ENCODE measurements around the gene ZKSCAN8.

DNA sequence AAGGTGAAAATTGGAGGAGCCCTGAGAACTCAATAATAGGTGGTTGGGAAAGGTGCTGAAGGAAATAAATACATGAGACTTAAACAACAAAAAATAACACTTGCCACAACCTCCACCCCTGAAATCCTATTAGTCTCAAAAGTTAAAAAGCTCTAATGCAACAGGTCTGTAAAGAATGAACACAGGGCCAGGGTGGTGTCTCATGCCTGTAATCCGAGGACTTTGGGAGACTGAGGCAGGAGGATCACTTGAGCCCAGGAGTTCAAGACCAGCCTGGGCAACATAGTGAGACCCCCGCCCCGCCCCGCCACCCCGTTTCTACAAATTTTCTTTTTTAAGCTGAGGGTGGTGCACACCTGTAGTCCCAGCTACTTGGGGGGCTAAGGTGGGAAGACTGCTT is 1.1 kb upstream of the ZKSCAN8 start:
- TF ChIP-seq CEBPB (IDR thresholded peaks at IDR 0.05; ENCODE audit: low read depth) (no peak), RAD21 (IDR thresholded peaks at IDR 0.05; ENCODE audit: low read depth) (no peak), EZH2 (IDR thresholded peaks at IDR 0.05) (no peak), CBX3 (IDR thresholded peaks at IDR 0.05; ENCODE audit: low read depth) (no peak), POLR2AphosphoS5 (IDR thresholded peaks at IDR 0.05; ENCODE audit: low read depth, low read length) (no peak), ZNF274 (IDR thresholded peaks at IDR 0.05; ENCODE audit: low read depth, low read length) (no peak), YY1 (IDR thresholded peaks at IDR 0.05; ENCODE audit: extremely low read depth, insufficient replicate concordance, low read depth, low read length) (no peak)
- TF ChIP-seq, protein P1, sequence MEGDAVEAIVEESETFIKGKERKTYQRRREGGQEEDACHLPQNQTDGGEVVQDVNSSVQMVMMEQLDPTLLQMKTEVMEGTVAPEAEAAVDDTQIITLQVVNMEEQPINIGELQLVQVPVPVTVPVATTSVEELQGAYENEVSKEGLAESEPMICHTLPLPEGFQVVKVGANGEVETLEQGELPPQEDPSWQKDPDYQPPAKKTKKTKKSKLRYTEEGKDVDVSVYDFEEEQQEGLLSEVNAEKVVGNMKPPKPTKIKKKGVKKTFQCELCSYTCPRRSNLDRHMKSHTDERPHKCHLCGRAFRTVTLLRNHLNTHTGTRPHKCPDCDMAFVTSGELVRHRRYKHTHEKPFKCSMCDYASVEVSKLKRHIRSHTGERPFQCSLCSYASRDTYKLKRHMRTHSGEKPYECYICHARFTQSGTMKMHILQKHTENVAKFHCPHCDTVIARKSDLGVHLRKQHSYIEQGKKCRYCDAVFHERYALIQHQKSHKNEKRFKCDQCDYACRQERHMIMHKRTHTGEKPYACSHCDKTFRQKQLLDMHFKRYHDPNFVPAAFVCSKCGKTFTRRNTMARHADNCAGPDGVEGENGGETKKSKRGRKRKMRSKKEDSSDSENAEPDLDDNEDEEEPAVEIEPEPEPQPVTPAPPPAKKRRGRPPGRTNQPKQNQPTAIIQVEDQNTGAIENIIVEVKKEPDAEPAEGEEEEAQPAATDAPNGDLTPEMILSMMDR (IDR thresholded peaks at IDR 0.05 in 2 of 3, conservative IDR thresholded peaks at IDR 0.05 in 1 of 3; ENCODE audit: borderline replicate concordance in 1 of 3, insufficient read depth in 1 of 3, low read depth in 2 of 3, low read length in 2 of 3), result no peak
- TF ChIP-seq, protein P2, sequence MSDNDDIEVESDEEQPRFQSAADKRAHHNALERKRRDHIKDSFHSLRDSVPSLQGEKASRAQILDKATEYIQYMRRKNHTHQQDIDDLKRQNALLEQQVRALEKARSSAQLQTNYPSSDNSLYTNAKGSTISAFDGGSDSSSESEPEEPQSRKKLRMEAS (IDR thresholded peaks at IDR 0.05), result no peak

Data from HCT116 (cell line).